Measurements from ENCODE around the gene TBP.
"Not testable (repeated sequence)": the region's sequence is repeated elsewhere in the genome, so short reads cannot be mapped to it uniquely, and the experiment has no call there.

The TBP gene

GRCh38 chr6:170524172-170524502 lies 30.0 kb upstream of the TBP start:
- no peak overlapping the region for H3K27ac ChIP-seq
- TF ChIP-seq ZFX (IDR thresholded peaks at IDR 0.05; ENCODE audit: borderline replicate concordance): no peak
- TF ChIP-seq CTCF (IDR thresholded peaks at IDR 0.05): no peak

GRCh38 chr6:170525795-170526194 lies 28.4 kb upstream of the TBP start:
- TF ChIP-seq ZFX (IDR thresholded peaks at IDR 0.05; ENCODE audit: borderline replicate concordance) (no peak), CTCF (IDR thresholded peaks at IDR 0.05) (no peak)
- H3K27ac ChIP-seq: no peak overlapping the region

- H3K27ac ChIP-seq: not testable (repeated sequence)
Observed at GRCh38 chr6:170527995-170528394, 26.2 kb upstream of the TBP start.

- TF ChIP-seq CTCF (IDR thresholded peaks at IDR 0.05) (peak; percentile 90), ZFX (IDR thresholded peaks at IDR 0.05; ENCODE audit: borderline replicate concordance) (no peak)
- H3K27ac ChIP-seq: no peak overlapping the region
Observed at GRCh38 chr6:170529839-170530469, 24.2 kb upstream of the TBP start.

- TF ChIP-seq CTCF (IDR thresholded peaks at IDR 0.05) (no peak), ZFX (IDR thresholded peaks at IDR 0.05; ENCODE audit: borderline replicate concordance) (no peak)
- no peak overlapping the region for H3K27ac ChIP-seq
Observed at GRCh38 chr6:170532867-170533488, 21.2 kb upstream of the TBP start.

GRCh38 chr6:170533792-170534191 lies 20.4 kb upstream of the TBP start:
- no peak overlapping the region for H3K27ac ChIP-seq
- TF ChIP-seq CTCF (IDR thresholded peaks at IDR 0.05) (no peak), ZFX (IDR thresholded peaks at IDR 0.05; ENCODE audit: borderline replicate concordance) (no peak)

- no peak for TF ChIP-seq CTCF (IDR thresholded peaks at IDR 0.05)
- TF ChIP-seq ZFX (IDR thresholded peaks at IDR 0.05; ENCODE audit: borderline replicate concordance): no peak
Observed at GRCh38 chr6:170535004-170535403, 19.2 kb upstream of the TBP start.

GRCh38 chr6:170536671-170537070 lies 17.5 kb upstream of the TBP start:
- no peak overlapping the region for H3K27ac ChIP-seq
- no peak for TF ChIP-seq CTCF (IDR thresholded peaks at IDR 0.05)
- no peak for TF ChIP-seq ZFX (IDR thresholded peaks at IDR 0.05; ENCODE audit: borderline replicate concordance)

More at GRCh38 chr6:170535004-170535403, 19.2 kb upstream of the TBP start:
- no peak overlapping the region for H3K27ac ChIP-seq

All from 22Rv1 (cell line).